GM19099 (cell line): ENCODE measurements around the gene KRTAP2-4.
"Not testable (repeated sequence)": the region's sequence is repeated elsewhere in the genome, so short reads cannot be mapped to it uniquely, and the experiment has no call there.

Experiments used
- POLR2A ChIP-seq: IDR thresholded peaks from 3 replicates; pipeline ENCODE4 v1.6.1; 2011; ENCODE audit warnings: low read depth; ENCODE audit not compliant: insufficient read length; ENCODE audit errors: extremely low read depth

The KRTAP2-4 gene

GRCh38 chr17:41040783-41041571 lies 24.7 kb downstream of the KRTAP2-4 start, which contains the start of gene KRTAP1-1:
Gene KRTAP1-1 (minus strand): TSS chr17:41041450. CDS start chr17:41041397, 53 bp downstream.
- not testable (repeated sequence) for TF ChIP-seq POLR2A

- TF ChIP-seq POLR2A = no peak
These were observed 27.8 kb downstream of the KRTAP2-4 start for GRCh38 chr17:41037853-41038350.

GRCh38 chr17:41034346-41034935 lies 31.2 kb downstream of the KRTAP2-4 start, which contains the start of gene KRTAP1-3:
Gene KRTAP1-3 (minus strand): TSS chr17:41034874. CDS start chr17:41034821, 53 bp downstream.
- TF ChIP-seq POLR2A = not testable (repeated sequence)

GRCh38 chr17:41029633-41030245 lies 35.9 kb downstream of the KRTAP2-4 start, which contains the start of gene KRTAP1-4:
Gene KRTAP1-4 (minus strand): TSS chr17:41030195. CDS start chr17:41030078, 117 bp downstream.
- no peak for TF ChIP-seq POLR2A

GRCh38 chr17:41026715-41027471 lies 38.8 kb downstream of the KRTAP2-4 start, which contains the start of gene KRTAP1-5:
Gene KRTAP1-5 (minus strand): TSS chr17:41027208. CDS start chr17:41027155, 53 bp downstream.
- TF ChIP-seq POLR2A = no peak

GRCh38 chr17:41024697-41025096 lies 41.0 kb downstream of the KRTAP2-4 start:
- TF ChIP-seq POLR2A = no peak

- TF ChIP-seq POLR2A = no peak
These were observed 45.3 kb downstream of the KRTAP2-4 start for GRCh38 chr17:41020336-41020735.

- TF ChIP-seq POLR2A = no peak
These were observed 46.3 kb downstream of the KRTAP2-4 start for GRCh38 chr17:41019415-41019814.

- no peak for TF ChIP-seq POLR2A
These were observed 47.1 kb downstream of the KRTAP2-4 start for GRCh38 chr17:41018541-41018940.

- TF ChIP-seq POLR2A = no peak
These were observed 49.0 kb downstream of the KRTAP2-4 start for GRCh38 chr17:41016578-41017215.

- TF ChIP-seq POLR2A = no peak
These were observed 50.2 kb downstream of the KRTAP2-4 start for GRCh38 chr17:41015454-41015853.
